Measurements from ENCODE around the gene TRIM28. TPM values are rescaled to one million over a fixed set of nuclear protein-coding genes. Genes with fewer than 3 reads are reported as not detected.

Gene TRIM28
- total and polyA plus RNA-seq, 8 donors = 95.5 to 923 (median 206) TPM

GRCh38 chr19:58510084-58510862, 33.6 kb upstream of the TRIM28 start:
- no peaks in the 10 kb centered on the region for H3K27me3 ChIP-seq
- intact Hi-C loops (cut with DNase I; ENCODE audit: low total_unique reads) = no loop called here
- H3K4me3 ChIP-seq = no peak overlapping the region
- 70 to 87% (median 79%) methylated on average over 8 of the region's 8 CpGs for WGBS, 5 donors
- DNase-seq = no peak
- H3K4me1 ChIP-seq = peaks cover 13 to 33% (median 19%) of the 10 kb centered on the region in 4 donors
- no peak overlapping the region for H3K27ac ChIP-seq
- peaks cover 0 to 4% (median under 1%) of the 10 kb centered on the region in 4 donors for H3K36me3 ChIP-seq
- H3K9me3 ChIP-seq = peaks cover 0 to 13% (median 1%) of the 10 kb centered on the region in 4 donors
- TF ChIP-seq CTCF (IDR thresholded peaks at IDR 0.05) = no peak
- TF ChIP-seq EP300 (IDR thresholded peaks at IDR 0.05) = no peak
- TF ChIP-seq POLR2AphosphoS5 (IDR thresholded peaks at IDR 0.05) = no peak
- no peak for TF ChIP-seq POLR2A (IDR thresholded peaks at IDR 0.05)

- no peaks in the 10 kb centered on the region for H3K27me3 ChIP-seq
- H3K4me3 ChIP-seq = no peak within 1 kb of the TSS
- peaks cover 13 to 46% (median 32%) of the 10 kb centered on the region in 4 donors for H3K4me1 ChIP-seq
- TF ChIP-seq POLR2AphosphoS5 (IDR thresholded peaks at IDR 0.05) (no peak), POLR2A (IDR thresholded peaks at IDR 0.05) (no peak), CTCF (IDR thresholded peaks at IDR 0.05) (no peak), EP300 (IDR thresholded peaks at IDR 0.05) (no peak)
- intact Hi-C loops (cut with DNase I; ENCODE audit: low total_unique reads) = no loop called here
- peaks cover 0 to 13% (median 1%) of the 10 kb centered on the region in 4 donors for H3K9me3 ChIP-seq
- DNase-seq = peak in 1 of 2 donors; percentile 45
- peak within 1 kb of the TSS in 1 of 5 donors; percentile 15 for H3K27ac ChIP-seq
- 74 to 85% (median 81%) methylated on average over 6 to 25 of the region's 25 CpGs for WGBS, 5 donors
- peaks cover 8 to 17% (median 13%) of the 10 kb centered on the region in 4 donors for H3K36me3 ChIP-seq
Observed at GRCh38 chr19:58511353-58512208, 32.3 kb upstream of the TRIM28 start, which contains the start of gene SLC27A5. TSS of gene SLC27A5 (minus strand) at chr19:58511992. CDS start at chr19:58511955, 37 bp downstream.

GRCh38 chr19:58513213-58513693, 30.6 kb upstream of the TRIM28 start:
- TF ChIP-seq POLR2AphosphoS5 (IDR thresholded peaks at IDR 0.05) = peak in 1 of 3 donors; percentile 16
- no peak for TF ChIP-seq POLR2A (IDR thresholded peaks at IDR 0.05)
- Histone ChIP-seq H3K27me3 (no peaks in the 10 kb centered on the region), H3K4me3 (peak overlapping the region in 1 of 4 donors; percentile 54), H3K4me1 (peaks cover 21 to 63% (median 49%) of the 10 kb centered on the region in 4 donors), H3K36me3 (peaks cover 16 to 26% (median 23%) of the 10 kb centered on the region in 4 donors), H3K27ac (peak overlapping the region in 4 of 5 donors; percentile 60 to 81 (median 64)), H3K9me3 (no peaks in the 10 kb centered on the region)
- intact Hi-C loops (cut with DNase I; ENCODE audit: low total_unique reads) = no loop called here
- 20 to 80% (median 77%) methylated on average over 1 to 10 of the region's 10 CpGs for WGBS, 5 donors
- no peak for DNase-seq

- Histone ChIP-seq H3K9me3 (no peaks in the 10 kb centered on the region), H3K36me3 (peaks cover 16 to 26% (median 23%) of the 10 kb centered on the region in 4 donors), H3K27me3 (no peaks in the 10 kb centered on the region), H3K4me3 (peak overlapping the region; percentile 38 to 54 (median 44)), H3K4me1 (peaks cover 27 to 69% (median 55%) of the 10 kb centered on the region in 4 donors), H3K27ac (peak overlapping the region; percentile 58 to 81 (median 63))
- intact Hi-C loops (cut with DNase I; ENCODE audit: low total_unique reads) = no loop called here
- TF ChIP-seq POLR2A (IDR thresholded peaks at IDR 0.05) (no peak), POLR2AphosphoS5 (IDR thresholded peaks at IDR 0.05) (peak; percentile 74 to 94 (median 76)), EP300 (IDR thresholded peaks at IDR 0.05) (no peak), CTCF (IDR thresholded peaks at IDR 0.05) (peak in 5 of 7 experiments; percentile 58 to 95 (median 93))
- peak; percentile 94 to 98 for DNase-seq
- 6 to 34% (median 7%) methylated on average over 46 to 66 of the region's 66 CpGs for WGBS, 5 donors
Observed at GRCh38 chr19:58513694-58514563, 29.9 kb upstream of the TRIM28 start.

Data from stomach (tissue), 9 donors.